B cell (primary cell): ENCODE data around the gene RAB11FIP2. TPM values are rescaled to one million over a fixed set of nuclear protein-coding genes. Genes with fewer than 3 reads are reported as not detected.

Experiments
- ATAC-seq: fragments of 200-7000 bp; cut with Tn5 transposase; one replicate; pipeline ENCODE4 v1.10.0; 2021; ENCODE audit warnings: low read depth, mild to moderate bottlenecking, moderate number of reproducible peaks, moderate library complexity
- CTCF ChIA-PET: fragments of 350-600 bp; sonication (Branson Sonifier 250); formaldehyde crosslinking; loops from one replicate; lab custom pipeline; 2021; ENCODE audit warnings: antibody characterized with exemption, inconsistent platforms; lab: Charles Lee
- POLR2A ChIA-PET: fragments of 350-600 bp; sonication (Branson Sonifier 250); formaldehyde crosslinking; loops from one replicate; lab custom pipeline; 2021; ENCODE audit warnings: antibody characterized with exemption; lab: Charles Lee
- DNase-seq: peaks from one replicate; pipeline ENCODE4 v3.0.0; 2013
- H2AFZ ChIP-seq: 2 replicates; pipeline ENCODE4 v1.6.1; 2012; ENCODE audit warnings: mild to moderate bottlenecking, low read depth, low read length; ENCODE audit not compliant: insufficient read depth, poor library complexity, severe bottlenecking
- H3K27ac ChIP-seq, 2 donors: 1 replicate in 1 of 2; 2 replicates in 1 of 2; pipeline ENCODE4 v1.5.1; 2012 to 2013; ENCODE audit warnings: low read length in 2 of 2, mild to moderate bottlenecking in 2 of 2, moderate library complexity in 1 of 2
- H3K27me3 ChIP-seq, 4 experiments: fragments of 200-600 bp in 1 of 4; sonication (generic) in 1 of 4; replicated peaks in 1 of 4; 1 replicate in 2 of 4; 2 replicates in 2 of 4; pipeline versions ENCODE4 v1.6.1 to v1.7.0; 2013 to 2016; ENCODE audit warnings: low read length in 3 of 4, mild to moderate bottlenecking in 2 of 4, mixed read lengths in 1 of 4, moderate library complexity in 1 of 4; ENCODE audit not compliant: insufficient read depth in 4 of 4, control insufficient read depth in 3 of 4; ENCODE audit errors: control extremely low read depth in 1 of 4
- H3K36me3 ChIP-seq, 2 experiments: replicated peaks in 1 of 2; 1 replicate in 1 of 2; 2 replicates in 1 of 2; pipeline versions ENCODE4 v1.6.1 to v1.7.1; 2013; ENCODE audit warnings: low read length in 1 of 2; ENCODE audit not compliant: insufficient read depth in 2 of 2, control insufficient read depth in 1 of 2; ENCODE audit errors: control extremely low read depth in 1 of 2, extremely low read depth in 1 of 2
- H3K4me1 ChIP-seq, 2 donors: fragments of 200-600 bp in 1 of 2; sonication (generic) in 1 of 2; 1 replicate in 1 of 2; 2 replicates in 1 of 2; pipeline versions ENCODE4 v1.5.1 to v1.6.1; 2013 to 2017; ENCODE audit warnings: low read length in 2 of 2; ENCODE audit not compliant: control insufficient read depth in 2 of 2, insufficient read depth in 2 of 2
- H3K4me2 ChIP-seq: replicated peaks from 2 replicates; pipeline ENCODE3; 2012; ENCODE audit warnings: mild to moderate bottlenecking, low read depth, low read length; ENCODE audit not compliant: poor library complexity, severe bottlenecking
- H3K4me3 ChIP-seq, 5 experiments: fragments of 200-600 bp in 1 of 5; sonication (generic) in 1 of 5; 1 replicate in 3 of 5; 2 replicates in 2 of 5; pipeline versions ENCODE4 v1.5.1 to v1.7.0; 2011 to 2016; ENCODE audit warnings: low read length in 4 of 5, mild to moderate bottlenecking in 4 of 5, low read depth in 2 of 5, control low read depth in 1 of 5, moderate library complexity in 1 of 5; ENCODE audit not compliant: insufficient read depth in 1 of 5; ENCODE audit errors: control extremely low read depth in 1 of 5, extremely low read depth in 1 of 5
- H3K79me2 ChIP-seq: fragments of 200-600 bp; sonication (generic); one replicate; pipeline ENCODE4 v1.6.0; 2016; ENCODE audit warnings: low read length; ENCODE audit not compliant: control insufficient read depth, insufficient read depth
- H3K9ac ChIP-seq: fragments of 200-600 bp; sonication (generic); 2 replicates; pipeline ENCODE4 v1.6.1; 2017; ENCODE audit warnings: mild to moderate bottlenecking, low read length, moderate library complexity
- H3K9me3 ChIP-seq, 3 donors: one replicate each; pipeline versions ENCODE4 v1.6.1 to v1.7.1; 2013; ENCODE audit warnings: low read length in 2 of 3; ENCODE audit not compliant: control insufficient read depth in 2 of 3, insufficient read depth in 1 of 3; ENCODE audit errors: control extremely low read depth in 1 of 3
- H4K20me1 ChIP-seq: 2 replicates; pipeline ENCODE4 v1.6.0; 2012; ENCODE audit warnings: mild to moderate bottlenecking, low read length; ENCODE audit not compliant: insufficient read depth, control insufficient read depth, poor library complexity, severe bottlenecking
- H3K27ac Mint-ChIP-seq: one replicate; pipeline ENCODE4 v1.8.0; 2021; ENCODE audit warnings: mixed read lengths
- H3K27me3 Mint-ChIP-seq: one replicate; pipeline ENCODE4 v1.8.0; 2021; ENCODE audit warnings: mixed read lengths
- H3K4me1 Mint-ChIP-seq: one replicate; pipeline ENCODE4 v1.8.0; 2021; ENCODE audit warnings: mixed read lengths
- H3K4me3 Mint-ChIP-seq: one replicate; pipeline ENCODE4 v1.8.0; 2021; ENCODE audit warnings: mixed read lengths
- H3K9me3 Mint-ChIP-seq: one replicate; pipeline ENCODE4 v1.8.0; 2022; ENCODE audit warnings: mixed read lengths; ENCODE audit not compliant: insufficient read depth
- CTCF ChIP-seq: fragments of 200-600 bp; IDR thresholded peaks from one replicate; pipeline ENCODE4 v1.8.0; 2022; ENCODE audit warnings: antibody characterized with exemption, mild to moderate bottlenecking
- EZH2 ChIP-seq: IDR thresholded peaks from 2 replicates; pipeline ENCODE4 v1.6.1; 2012; ENCODE audit warnings: borderline replicate concordance, low read depth, mild to moderate bottlenecking, moderate library complexity, low read length; ENCODE audit not compliant: insufficient read depth, poor library complexity, severe bottlenecking
- WGBS: methylation state at CpG from one replicate; pipeline ENCODE4 v1.1.5; 2013; ENCODE audit warnings: missing lambda C conversion rate; ENCODE audit not compliant: insufficient coverage; 5-methylcytosine and 5-hydroxymethylcytosine counted together
- intact Hi-C: fragments of 100-400 bp; cut with micrococcal nuclease; formaldehyde crosslinking; loops from one replicate; pipeline ENCODE4 v1.10.0; 2022
- polyA plus RNA-seq: library from polyadenylated mRNA; depleted of rRNA; stranded (reverse); fragments of >200 nt; gene quantifications from 2 replicates; pipeline ENCODE4 v1.2.3, GENCODE V29; 2012
- total RNA-seq, 2 donors: library from RNA; stranded (reverse); fragments of 120-200 nt in 1 of 2; gene quantifications; 1 replicate in 1 of 2; 2 replicates in 1 of 2; pipeline versions ENCODE4 v1.2.3 to v1.2.4, GENCODE V29; 2013 to 2022

Gene RAB11FIP2
- total and polyA plus RNA-seq, 2 donors (not counting 1 experiment from before 2014, with no cell fraction given): 5.6 to 33.6 TPM

DNA sequence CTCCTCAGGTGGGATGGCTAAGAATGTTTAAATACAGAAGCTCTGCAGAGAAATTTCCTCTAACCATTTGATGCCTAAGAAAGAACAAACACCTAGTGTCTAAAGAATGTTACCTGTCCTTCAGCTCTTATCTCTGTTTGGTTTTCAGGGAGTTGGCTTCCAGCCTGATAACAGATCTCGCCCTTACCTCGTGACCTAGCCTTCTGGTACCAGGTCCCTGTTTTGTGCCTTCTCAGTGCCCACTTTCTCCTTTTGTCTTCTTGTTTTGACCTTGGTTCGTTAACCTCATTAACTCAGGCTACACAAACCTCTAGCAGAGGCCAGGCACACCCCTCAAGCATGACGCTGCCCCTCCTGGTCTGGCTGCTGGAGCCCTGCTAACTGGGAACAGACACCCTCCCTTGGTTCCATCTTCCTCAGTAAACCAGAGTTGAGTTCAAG lies 16.1 kb upstream of the RAB11FIP2 start:
- H3K9me3 Mint-ChIP-seq: no peaks in the 10 kb centered on the region
- H2AFZ ChIP-seq: no peak overlapping the region
- no peaks in the 10 kb centered on the region for H4K20me1 ChIP-seq
- ATAC-seq (no peak), DNase-seq (no peak)
- no peaks in the 10 kb centered on the region for H3K4me1 Mint-ChIP-seq
- no peaks in the 10 kb centered on the region for H3K9me3 ChIP-seq
- H3K27me3 ChIP-seq: peaks cover 0 to 5% (median 0%) of the 10 kb centered on the region in 4 experiments
- CTCF ChIA-PET: no interaction called here
- H3K36me3 ChIP-seq: no peaks in the 10 kb centered on the region
- H3K4me1 ChIP-seq: no peaks in the 10 kb centered on the region
- intact Hi-C loops: no loop called here
- POLR2A ChIA-PET: no interaction called here
- H3K4me3 Mint-ChIP-seq: no peak overlapping the region
- no peak overlapping the region for H3K9ac ChIP-seq
- H3K27me3 Mint-ChIP-seq: peaks cover 36% of the 10 kb centered on the region
- TF ChIP-seq EZH2: no peak
- TF ChIP-seq CTCF: no peak
- no peaks in the 10 kb centered on the region for H3K79me2 ChIP-seq
- no peak overlapping the region for H3K27ac ChIP-seq
- no peak overlapping the region for H3K4me3 ChIP-seq
- WGBS: 90% methylated on average over 4 of the region's 4 CpGs
- H3K27ac Mint-ChIP-seq: no peak overlapping the region
- no peak overlapping the region for H3K4me2 ChIP-seq

DNA sequence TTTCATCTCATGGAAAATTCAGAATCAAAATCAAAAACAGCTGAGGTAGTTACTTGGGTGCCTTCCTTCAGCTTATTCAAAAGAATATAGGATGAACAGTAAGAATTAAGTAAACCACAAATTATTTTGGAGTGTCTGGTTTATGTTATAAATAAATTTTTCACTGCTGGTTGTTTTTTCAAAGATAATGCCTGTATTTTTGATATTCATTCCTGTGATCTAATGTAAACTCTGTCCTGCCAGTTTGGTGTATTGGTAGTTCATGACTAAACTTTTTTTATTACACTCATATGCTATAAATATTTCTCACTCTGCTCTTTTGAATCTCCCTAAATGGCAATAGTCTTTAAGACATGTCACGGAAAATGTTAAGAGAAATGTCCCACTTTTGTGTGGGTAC lies 11.6 kb upstream of the RAB11FIP2 start:
- H3K4me3 Mint-ChIP-seq: no peak overlapping the region
- ATAC-seq (no peak), DNase-seq (no peak)
- H2AFZ ChIP-seq: no peak overlapping the region
- no peaks in the 10 kb centered on the region for H3K4me1 Mint-ChIP-seq
- H3K36me3 ChIP-seq: no peaks in the 10 kb centered on the region
- H3K4me3 ChIP-seq: no peak overlapping the region
- no peaks in the 10 kb centered on the region for H3K9me3 ChIP-seq
- no peaks in the 10 kb centered on the region for H3K9me3 Mint-ChIP-seq
- CTCF ChIA-PET: no interaction called here
- peaks cover 0 to 10% (median 0%) of the 10 kb centered on the region in 4 experiments for H3K27me3 ChIP-seq
- H3K4me2 ChIP-seq: no peak overlapping the region
- peaks cover 41% of the 10 kb centered on the region for H3K27me3 Mint-ChIP-seq
- POLR2A ChIA-PET: no interaction called here
- intact Hi-C loops: no loop called here
- H3K27ac Mint-ChIP-seq: no peak overlapping the region
- no peaks in the 10 kb centered on the region for H4K20me1 ChIP-seq
- no peaks in the 10 kb centered on the region for H3K4me1 ChIP-seq
- H3K27ac ChIP-seq: no peak overlapping the region
- TF ChIP-seq EZH2 (no peak), CTCF (no peak)
- no peaks in the 10 kb centered on the region for H3K79me2 ChIP-seq
- no CpG with 5 or more reads among the region's 1 CpG for WGBS
- H3K9ac ChIP-seq: no peak overlapping the region
